ENCODE data around the gene AMY1A. TPM values are rescaled to one million over a fixed set of nuclear protein-coding genes. Genes with fewer than 3 reads are reported as not detected.
"Not testable (repeated sequence)": the region's sequence is repeated elsewhere in the genome, so short reads cannot be mapped to it uniquely, and the experiment has no call there.

AMY1A gene
- total and polyA plus RNA-seq, 2 donors (not counting 1 experiment from before 2014, with no cell fraction given) = not detected

DNA sequence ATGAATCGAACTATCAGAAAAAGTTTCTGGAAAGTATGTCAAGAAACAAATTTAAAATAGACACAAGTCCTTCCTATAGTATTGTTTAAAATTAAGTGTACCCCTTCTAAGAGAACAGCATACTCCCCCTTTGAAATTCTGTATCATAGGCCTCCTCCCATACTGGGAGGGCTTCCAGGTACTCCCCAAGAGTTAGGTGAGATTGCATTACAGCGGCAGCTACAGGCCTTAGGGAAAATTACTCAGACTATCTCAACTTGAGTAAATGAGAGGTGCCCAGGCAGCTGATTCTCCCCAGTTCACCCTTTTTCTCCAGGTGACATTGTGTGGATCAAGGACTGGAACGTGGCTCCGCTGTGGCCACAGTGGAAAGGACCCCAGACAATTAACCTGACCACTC lies 45.7 kb downstream of the AMY1A start:
- not testable (repeated sequence) for H3K27me3 ChIP-seq (ENCODE audit: control insufficient read depth, insufficient read depth, low read length); H3K9ac ChIP-seq (ENCODE audit: insufficient read depth, low read length); DNase-seq (ENCODE audit: low read depth in 2 of 2); H3K9me3 ChIP-seq (ENCODE audit: control insufficient read depth, insufficient read depth, low read depth, low read length); H3K79me2 ChIP-seq (ENCODE audit: control insufficient read depth, insufficient read depth, low read length); H3K36me3 ChIP-seq (ENCODE audit: control insufficient read depth, insufficient read depth, low read length); H3K4me1 ChIP-seq (ENCODE audit: control insufficient read depth, extremely low read depth, insufficient read depth, low read length); H4K20me1 ChIP-seq (ENCODE audit: control insufficient read depth, extremely low read depth, insufficient read depth, low read length); H2AFZ ChIP-seq (ENCODE audit: low read length); H3K27ac ChIP-seq (ENCODE audit: insufficient read depth, low read length); H3K4me3 ChIP-seq (replicated peaks in 1 of 4; ENCODE audit: control extremely low read depth in 1 of 4, insufficient read depth in 1 of 4, low read depth in 3 of 4, low read length in 4 of 4); H3K4me2 ChIP-seq (ENCODE audit: extremely low read depth, insufficient read depth, low read length)

- not testable (repeated sequence) for H3K79me2 ChIP-seq (ENCODE audit: control insufficient read depth, insufficient read depth, low read length); H3K9me3 ChIP-seq (ENCODE audit: control insufficient read depth, insufficient read depth, low read depth, low read length)
Observed at GRCh38 chr1:103707670-103708069, 52.1 kb downstream of the AMY1A start.

GRCh38 chr1:103710381-103710780 lies 54.8 kb downstream of the AMY1A start:
- H2AFZ ChIP-seq (ENCODE audit: low read length); H3K4me1 ChIP-seq (ENCODE audit: control insufficient read depth, extremely low read depth, insufficient read depth, low read length); H3K4me2 ChIP-seq (ENCODE audit: extremely low read depth, insufficient read depth, low read length); H3K79me2 ChIP-seq (ENCODE audit: control insufficient read depth, insufficient read depth, low read length); H3K27ac ChIP-seq (ENCODE audit: insufficient read depth, low read length); H4K20me1 ChIP-seq (ENCODE audit: control insufficient read depth, extremely low read depth, insufficient read depth, low read length); H3K27me3 ChIP-seq (ENCODE audit: control insufficient read depth, insufficient read depth, low read length); H3K9me3 ChIP-seq (ENCODE audit: control insufficient read depth, insufficient read depth, low read depth, low read length); H3K36me3 ChIP-seq (ENCODE audit: control insufficient read depth, insufficient read depth, low read length); DNase-seq (ENCODE audit: low read depth in 2 of 2); H3K4me3 ChIP-seq (replicated peaks in 1 of 4; ENCODE audit: control extremely low read depth in 1 of 4, insufficient read depth in 1 of 4, low read depth in 3 of 4, low read length in 4 of 4); H3K9ac ChIP-seq (ENCODE audit: insufficient read depth, low read length): not testable (repeated sequence)

More at GRCh38 chr1:103707670-103708069, 52.1 kb downstream of the AMY1A start:
- H3K27me3 ChIP-seq (ENCODE audit: control insufficient read depth, insufficient read depth, low read length); H3K4me3 ChIP-seq (replicated peaks in 1 of 4; ENCODE audit: control extremely low read depth in 1 of 4, insufficient read depth in 1 of 4, low read depth in 3 of 4, low read length in 4 of 4); DNase-seq (ENCODE audit: low read depth in 2 of 2); H3K4me2 ChIP-seq (ENCODE audit: extremely low read depth, insufficient read depth, low read length); H3K4me1 ChIP-seq (ENCODE audit: control insufficient read depth, extremely low read depth, insufficient read depth, low read length); H4K20me1 ChIP-seq (ENCODE audit: control insufficient read depth, extremely low read depth, insufficient read depth, low read length); H3K9ac ChIP-seq (ENCODE audit: insufficient read depth, low read length); H3K36me3 ChIP-seq (ENCODE audit: control insufficient read depth, insufficient read depth, low read length); H2AFZ ChIP-seq (ENCODE audit: low read length); H3K27ac ChIP-seq (ENCODE audit: insufficient read depth, low read length): not testable (repeated sequence)

Other genes with a start within 250 kb of the AMY1A start
- 4.6 and 5.6 TPM in 2 replicates for gene RNPC3, start 130.1 kb upstream of the AMY1A start, total RNA-seq
- gene RNPC3, start 130.1 kb upstream of the AMY1A start, polyA plus RNA-seq = 8.2 and 10.9 TPM in 2 replicates
- gene AMY2B, start 84.2 kb upstream of the AMY1A start, total RNA-seq = 3.6 and 4.0 TPM in 2 replicates
- 0.61 and 0.75 TPM in 2 replicates for gene AMY2B, start 84.2 kb upstream of the AMY1A start, polyA plus RNA-seq
- not detected in 2 replicates for gene AMY2A, start 38.3 kb upstream of the AMY1A start, total RNA-seq
- not detected in 2 replicates for gene AMY2A, start 38.3 kb upstream of the AMY1A start, polyA plus RNA-seq
- gene AMY1B, start 40.5 kb downstream of the AMY1A start, total RNA-seq = not detected in 2 replicates
- not detected in 2 replicates for gene AMY1B, start 40.5 kb downstream of the AMY1A start, polyA plus RNA-seq
- gene AMY1C, start 94.1 kb downstream of the AMY1A start, total RNA-seq = not detected in 2 replicates
- not detected in 2 replicates for gene AMY1C, start 94.1 kb downstream of the AMY1A start, polyA plus RNA-seq